IPS-NIHi11 (cell line): ENCODE measurements around the gene KNCN.

Experiments used
- DNase-seq: peaks from one replicate; pipeline ENCODE4 v3.0.0; 2012; ENCODE audit warnings: mixed read lengths, low spot score

Gene KNCN

GRCh38 chr1:46523496-46524353 lies 27.7 kb downstream of the KNCN start:
- DNase-seq = no peak

DNA sequence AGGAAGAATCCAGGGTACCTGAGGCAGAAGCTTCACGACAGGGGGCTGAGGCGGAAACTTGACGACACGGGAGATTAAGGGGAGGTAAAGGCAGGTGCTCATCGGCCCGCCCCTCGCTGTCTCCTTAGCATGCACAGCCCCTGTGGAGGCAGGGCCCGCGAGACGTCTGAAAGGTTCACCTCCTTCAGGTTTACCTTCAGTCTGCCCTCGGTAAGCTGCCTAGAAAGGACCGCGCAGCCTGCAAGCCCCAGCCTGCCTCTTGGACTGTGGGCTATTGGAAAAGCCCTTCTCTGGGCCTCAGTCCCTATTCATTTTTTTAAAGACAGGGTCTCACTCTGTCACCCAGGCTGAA lies 28.5 kb downstream of the KNCN start:
- DNase-seq = no peak

DNA sequence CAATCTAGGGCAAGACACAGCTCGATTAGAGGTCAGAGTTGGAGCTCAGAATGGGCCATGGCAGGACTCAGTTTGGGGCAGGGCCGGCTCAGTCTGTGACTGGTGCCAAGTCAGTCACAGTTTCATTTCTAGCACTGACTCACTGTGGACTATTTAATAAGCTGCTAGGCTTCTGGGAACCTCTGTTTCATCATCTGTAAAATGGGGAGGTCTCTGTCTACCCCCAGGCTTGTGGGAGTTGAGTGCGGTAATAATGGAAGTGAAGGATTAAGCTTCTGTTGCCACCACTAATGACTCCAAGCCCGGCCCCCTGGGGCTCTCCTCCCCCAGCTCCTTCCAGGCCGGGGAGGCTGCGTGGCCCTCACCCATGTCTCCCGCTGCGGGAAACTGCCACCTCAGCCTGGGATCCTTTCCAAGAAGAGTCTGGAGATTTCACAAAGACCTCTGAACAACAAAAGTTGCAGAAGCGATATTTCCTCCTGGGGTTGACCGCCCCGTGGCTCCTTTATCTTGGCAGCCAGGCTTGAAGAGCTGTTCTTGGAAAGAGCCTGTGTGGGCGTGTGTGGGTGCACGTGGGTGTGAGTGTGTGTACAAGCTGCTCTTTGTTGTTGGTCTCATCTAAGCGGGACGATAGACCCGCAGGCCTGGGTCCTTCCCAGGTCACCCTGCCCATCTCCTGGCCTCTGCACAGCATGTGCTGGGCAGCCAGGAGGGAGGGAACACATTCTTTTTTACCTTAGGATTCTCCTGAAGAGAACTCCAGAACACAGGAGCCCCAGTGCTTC lies 29.1 kb downstream of the KNCN start:
- DNase-seq = no peak

GRCh38 chr1:46521414-46521813 lies 30.0 kb downstream of the KNCN start:
- DNase-seq = no peak

DNA sequence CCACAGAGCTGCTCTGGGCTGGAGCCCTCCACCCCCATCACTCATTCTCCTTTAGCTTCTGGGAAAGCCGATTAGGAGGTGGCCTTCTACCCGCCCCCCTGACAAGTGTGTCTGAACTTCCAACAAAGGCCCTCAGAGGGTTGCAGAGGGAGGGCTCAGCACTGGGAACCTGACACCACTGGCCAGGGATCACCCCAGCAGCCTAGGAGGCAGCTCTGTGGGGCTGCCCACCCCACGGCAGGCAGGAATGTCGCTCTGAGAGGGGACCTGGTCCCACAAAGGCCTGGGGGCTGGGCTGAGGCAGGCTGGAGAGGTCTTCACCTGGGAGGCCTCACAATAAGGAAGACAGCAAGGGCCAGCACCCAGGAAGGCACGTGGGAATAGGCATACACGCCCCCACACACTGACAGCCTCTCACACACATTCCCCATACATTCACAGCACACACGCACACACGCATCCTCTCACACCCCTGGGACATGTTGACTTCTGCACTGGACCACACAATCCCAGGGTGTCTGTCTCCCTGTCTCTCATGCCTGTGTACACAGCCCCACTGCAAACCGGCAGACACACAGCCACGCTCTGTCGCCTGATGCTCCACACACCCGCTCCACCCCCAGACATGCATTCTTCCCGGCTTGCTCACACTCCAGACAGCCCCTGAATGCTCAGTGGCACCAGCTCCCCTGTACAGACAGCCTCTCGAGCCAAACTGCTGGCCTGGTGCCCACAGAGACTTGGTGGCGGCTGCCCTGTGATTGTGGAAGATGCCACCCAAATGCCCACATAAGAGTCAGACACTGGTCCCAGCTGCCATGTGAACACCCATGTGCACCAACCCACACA lies 31.2 kb downstream of the KNCN start:
- DNase-seq = no peak

- no peak for DNase-seq
These were observed 32.2 kb downstream of the KNCN start for GRCh38 chr1:46519209-46519608.

GRCh38 chr1:46517932-46518498 lies 33.4 kb downstream of the KNCN start:
- no peak for DNase-seq

DNA sequence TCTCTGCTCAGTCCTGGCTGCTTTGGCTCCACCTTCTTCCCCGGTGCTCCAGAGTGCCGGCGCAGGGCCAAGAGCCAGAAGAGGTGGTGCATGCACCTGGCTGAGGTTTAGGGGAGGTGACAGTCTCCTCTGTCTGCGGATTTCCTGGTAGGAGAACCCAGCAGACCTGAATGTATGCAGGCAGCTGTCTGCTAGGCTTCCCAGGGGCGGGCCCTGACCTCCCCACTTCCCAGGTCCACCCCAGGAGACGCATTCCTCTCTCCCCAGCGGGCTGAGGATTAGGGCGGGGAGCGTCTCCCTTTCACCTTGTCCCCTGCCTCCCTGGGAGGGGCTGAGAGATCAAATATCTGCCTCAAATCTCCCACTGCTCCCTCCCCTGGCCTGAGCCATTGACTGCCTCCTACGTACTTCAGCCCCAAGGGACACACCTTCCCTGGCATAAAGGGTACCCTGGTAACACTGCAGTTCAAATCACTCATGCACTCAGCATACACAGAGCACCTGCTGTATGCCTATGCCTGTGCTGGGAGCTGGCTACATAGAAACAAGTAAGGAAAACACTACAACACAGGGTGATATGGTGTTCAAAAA lies 34.3 kb downstream of the KNCN start:
- peak; percentile 81 for DNase-seq

DNA sequence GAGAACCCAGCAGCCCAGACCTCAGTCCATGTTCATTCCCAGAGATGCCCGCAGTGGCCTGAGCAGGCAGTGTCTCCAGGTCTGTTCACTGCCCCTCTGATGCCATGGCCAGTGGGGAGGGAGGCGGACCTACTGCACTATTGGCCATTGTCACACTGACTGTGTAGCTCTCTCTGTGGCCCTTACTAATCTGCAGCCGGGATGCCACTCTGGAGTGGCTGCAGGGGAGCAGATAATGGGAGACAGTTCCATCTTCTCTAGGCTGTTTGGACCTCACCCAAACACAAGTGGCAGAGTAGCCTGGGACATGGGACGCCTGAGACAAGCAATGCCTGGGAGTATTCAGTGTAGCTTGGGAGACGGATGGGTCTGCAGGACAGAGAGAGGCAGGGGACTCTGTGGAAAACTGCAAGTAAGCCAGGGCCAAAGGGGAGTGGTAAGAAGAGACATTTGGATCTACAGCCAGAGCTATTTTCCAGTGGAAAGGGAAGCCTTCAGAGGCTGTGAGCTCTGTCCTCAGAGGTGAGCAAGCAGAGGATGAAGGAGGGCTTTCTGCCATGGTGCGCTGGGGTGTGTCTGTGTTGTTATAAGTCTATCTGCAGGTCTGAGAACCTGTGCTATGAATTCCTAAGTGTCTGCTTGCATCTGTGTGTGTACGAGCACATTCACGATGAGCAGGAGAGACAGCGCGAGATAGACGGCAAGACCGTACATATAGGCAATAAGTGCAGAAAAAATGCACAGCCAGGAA lies 35.1 kb downstream of the KNCN start:
- no peak for DNase-seq

GRCh38 chr1:46515576-46515975 lies 35.9 kb downstream of the KNCN start:
- DNase-seq = no peak

GRCh38 chr1:46513536-46513935 lies 37.9 kb downstream of the KNCN start:
- DNase-seq = no peak

GRCh38 chr1:46512792-46513190 lies 38.7 kb downstream of the KNCN start:
- DNase-seq = no peak

- no peak for DNase-seq
These were observed 39.2 kb downstream of the KNCN start for GRCh38 chr1:46512135-46512791.

DNA sequence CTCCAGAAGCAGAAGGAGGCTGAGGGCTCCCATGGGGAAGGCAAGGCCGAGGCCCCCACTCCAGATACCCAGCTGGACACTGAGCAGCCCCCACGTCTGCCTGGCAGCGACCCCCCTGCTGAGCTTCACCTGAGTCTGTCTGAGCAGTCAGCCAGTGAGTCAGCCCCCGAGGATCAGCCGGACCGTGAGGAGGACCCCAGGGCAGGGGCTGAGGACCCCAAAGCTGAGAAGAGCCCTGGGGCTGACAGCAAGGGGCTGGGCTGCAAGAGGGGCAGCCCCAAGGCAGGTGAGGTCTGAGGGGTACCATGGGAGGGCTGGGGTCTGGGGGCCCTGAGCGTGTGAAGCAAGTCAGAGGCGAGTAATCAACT lies 40.5 kb downstream of the KNCN start:
- DNase-seq = no peak

GRCh38 chr1:46510341-46510997 lies 41.0 kb downstream of the KNCN start:
- no peak for DNase-seq

GRCh38 chr1:46508757-46509156 lies 42.7 kb downstream of the KNCN start:
- no peak for DNase-seq

GRCh38 chr1:46506470-46507219 lies 44.8 kb downstream of the KNCN start:
- DNase-seq = no peak

DNA sequence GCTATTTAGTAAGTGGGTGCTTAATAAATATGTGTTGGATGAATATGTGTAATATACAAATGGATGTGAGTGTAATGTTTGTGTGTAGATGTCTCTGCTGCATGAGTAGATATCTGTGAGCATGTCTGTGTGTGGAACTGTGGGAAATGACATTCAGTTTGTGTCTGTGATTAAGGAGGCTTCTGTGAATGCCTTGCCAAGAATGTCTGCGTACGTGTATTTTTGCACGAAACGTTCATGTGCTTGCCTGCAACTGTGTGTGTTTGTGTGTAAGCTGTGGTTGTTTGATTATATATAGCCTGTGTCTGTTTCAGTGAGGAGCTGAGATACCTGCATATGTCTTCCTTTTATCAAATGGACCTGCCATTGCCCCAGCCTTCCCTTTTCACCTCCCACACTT lies 48.0 kb downstream of the KNCN start:
- DNase-seq = no peak

DNA sequence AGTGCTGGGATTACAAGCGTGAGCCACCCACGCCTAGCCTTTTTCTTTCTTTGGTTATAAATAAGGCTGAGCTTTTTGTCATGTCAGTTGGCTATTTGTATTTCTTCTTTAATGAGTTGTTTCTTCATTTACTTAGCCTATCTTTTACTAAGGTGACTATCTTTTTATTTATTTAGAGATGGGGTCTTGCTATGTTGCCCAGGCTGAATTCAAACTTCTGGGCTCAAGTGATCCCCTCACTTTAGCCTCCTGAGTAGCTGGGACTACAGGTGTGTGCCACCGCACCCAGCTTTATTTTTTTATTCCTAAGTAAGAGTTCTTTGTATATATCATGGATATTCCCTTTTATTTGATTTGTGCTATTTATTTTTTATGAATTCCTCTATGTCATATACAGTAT lies 49.9 kb downstream of the KNCN start:
- DNase-seq = no peak
